HCT116 (cell line): Measurements from ENCODE around the gene PLEKHA8. TPM values are rescaled to one million over a fixed set of nuclear protein-coding genes. Genes with fewer than 3 reads are reported as not detected.

Source experiments
- ATAC-seq: fragments of 200-7000 bp; cut with Tn5 transposase; 2 replicates; pipeline ENCODE4 v1.9.1; 2020; ENCODE audit warnings: mild to moderate bottlenecking, moderate library complexity
- BruUV-seq: library from RNA; stranded (reverse); fragments of 400-500 nt; replicated peaks from 2 replicates; lab custom pipeline; 2021; lab: Mats Ljungman, UMichigan
- CTCF ChIA-PET: fragments of 300-600 bp; sonication (Branson Sonifier 250); formaldehyde crosslinking; loops from one replicate; lab custom pipeline; 2021; ENCODE audit warnings: antibody characterized with exemption; lab: Charles Lee
- POLR2A ChIA-PET: fragments of 300-600, 350-600 bp; sonication (Branson Sonifier 250); formaldehyde crosslinking; loops from one replicate; lab custom pipeline; 2021; ENCODE audit warnings: antibody characterized with exemption; lab: Charles Lee
- RAD21 ChIA-PET, 2 experiments: fragments of 300-600 bp; sonication (Branson Sonifier 250); formaldehyde crosslinking; loops; one replicate each; lab custom pipeline; 2023; ENCODE audit warnings: low total read pairs in 2 of 2; ENCODE audit not compliant: uncharacterized antibody in 2 of 2, unreplicated experiment in 2 of 2, low non-redundant PET in 1 of 2; lab: Charles Lee
- DNase-seq: peaks from one replicate; pipeline ENCODE4 v3.0.0-alpha.2; 2010; ENCODE audit warnings: low read depth, low spot score
- H2AFZ ChIP-seq: fragments of 200-600 bp; shearing (Covaris generic), sonication (generic); 2 replicates; pipeline ENCODE4 v1.6.1; 2017; ENCODE audit warnings: low read depth, mixed run types, mixed read lengths, antibody characterized with exemption, low read length; ENCODE audit not compliant: poor library complexity, severe bottlenecking
- H3K27ac ChIP-seq: 2 replicates; pipeline ENCODE4 v1.5.1; 2012; ENCODE audit warnings: low read depth, low read length
- H3K27me3 ChIP-seq: fragments of 200-600 bp; sonication (generic); 2 replicates; pipeline ENCODE4 v1.6.1; 2016; ENCODE audit warnings: mixed run types, low read length, mixed read lengths; ENCODE audit not compliant: insufficient read depth
- H3K36me3 ChIP-seq, 2 experiments: fragments of 200-500 bp in 1 of 2; fragments of 200-600 bp in 1 of 2; sonication (Bioruptor generic) in 1 of 2; sonication (generic) in 1 of 2; 2 replicates each; pipeline versions ENCODE4 v1.5.1 to v1.6.1; 2014 to 2016; ENCODE audit warnings: low read length in 2 of 2, inconsistent platforms in 1 of 2, mixed read lengths in 1 of 2, mixed run types in 1 of 2; ENCODE audit not compliant: insufficient read depth in 2 of 2, control insufficient read depth in 1 of 2
- H3K4me1 ChIP-seq, 2 experiments: fragments of 200-600 bp in 1 of 2; sonication (generic) in 1 of 2; 2 replicates each; pipeline versions ENCODE4 v1.5.1 to v1.6.1; 2012 to 2017; ENCODE audit warnings: low read length in 2 of 2, inconsistent platforms in 1 of 2, mild to moderate bottlenecking in 1 of 2, mixed read lengths in 1 of 2, mixed run types in 1 of 2, moderate library complexity in 1 of 2; ENCODE audit not compliant: insufficient read depth in 2 of 2, control insufficient read depth in 1 of 2
- H3K4me2 ChIP-seq: fragments of 200-600 bp; sonication (generic); 2 replicates; pipeline ENCODE4 v1.6.1; 2017; ENCODE audit warnings: mixed run types, low read length, mixed read lengths
- H3K4me3 ChIP-seq, 2 experiments: fragments of 200-600 bp in 1 of 2; sonication (generic) in 1 of 2; replicated peaks in 1 of 2; 2 replicates each; pipeline ENCODE4 v1.5.1; 2011 to 2016; ENCODE audit warnings: low read length in 2 of 2, control low read depth in 1 of 2, low read depth in 1 of 2, mild to moderate bottlenecking in 1 of 2, mixed read lengths in 1 of 2, mixed run types in 1 of 2
- H3K79me2 ChIP-seq: fragments of 200-600 bp; sonication (generic); 2 replicates; pipeline ENCODE4 v1.6.1; 2017; ENCODE audit warnings: mild to moderate bottlenecking, mixed run types, low read length, moderate library complexity, mixed read lengths; ENCODE audit not compliant: insufficient read depth
- H3K9ac ChIP-seq: fragments of 200-600 bp; sonication (generic); 2 replicates; pipeline ENCODE4 v1.6.1; 2016; ENCODE audit warnings: low read length, mixed read lengths
- H3K9me2 ChIP-seq: fragments of 200-600 bp; sonication (generic), shearing (Covaris generic); 2 replicates; pipeline ENCODE4 v1.6.1; 2017; ENCODE audit warnings: mixed run types, mild to moderate bottlenecking, moderate library complexity; ENCODE audit not compliant: insufficient read depth
- H3K9me3 ChIP-seq, 2 experiments: fragments of 200-500 bp in 1 of 2; fragments of 200-600 bp in 1 of 2; sonication (Bioruptor generic) in 1 of 2; sonication (generic) in 1 of 2; 2 replicates each; pipeline ENCODE4 v1.6.1; 2014 to 2017; ENCODE audit warnings: low read length in 2 of 2, mixed read lengths in 2 of 2, inconsistent platforms in 1 of 2, low read depth in 1 of 2, mild to moderate bottlenecking in 1 of 2, mixed run types in 1 of 2, moderate library complexity in 1 of 2; ENCODE audit not compliant: control insufficient read depth in 1 of 2, insufficient read depth in 1 of 2
- H4K20me1 ChIP-seq: fragments of 200-600 bp; sonication (generic), shearing (Covaris generic); 2 replicates; pipeline ENCODE4 v1.6.1; 2017; ENCODE audit warnings: mixed run types, mild to moderate bottlenecking, moderate library complexity; ENCODE audit not compliant: insufficient read depth
- ATF3 ChIP-seq: IDR thresholded peaks from 2 replicates; pipeline ENCODE4 v1.6.1; 2012
- CEBPB ChIP-seq: IDR thresholded peaks from 2 replicates; pipeline ENCODE4 v1.6.1; 2012; ENCODE audit warnings: low read depth
- ELF1 ChIP-seq: IDR thresholded peaks from 2 replicates; pipeline ENCODE4 v1.6.1; 2012; ENCODE audit warnings: low read depth, borderline replicate concordance
- EZH2 ChIP-seq: fragments of 200-600 bp; sonication (generic); IDR thresholded peaks from 2 replicates; pipeline ENCODE4 v1.6.1; 2017; ENCODE audit warnings: antibody characterized with exemption, mixed run types
- EZH2phosphoT487 ChIP-seq: fragments of 200-600 bp; IDR thresholded peaks from 2 replicates; pipeline ENCODE4 v1.6.1; 2018; ENCODE audit warnings: antibody characterized with exemption, borderline replicate concordance
- JUND ChIP-seq: IDR thresholded peaks from 2 replicates; pipeline ENCODE4 v1.6.1; 2012
- REST ChIP-seq: IDR thresholded peaks from 2 replicates; pipeline ENCODE4 v1.6.1; 2012; ENCODE audit warnings: low read depth
- SIN3A ChIP-seq: IDR thresholded peaks from 2 replicates; pipeline ENCODE4 v1.6.1; 2012; ENCODE audit warnings: low read depth
- SP1 ChIP-seq: IDR thresholded peaks from 2 replicates; pipeline ENCODE4 v1.6.1; 2012; ENCODE audit warnings: low read depth
- SRF ChIP-seq: IDR thresholded peaks from 2 replicates; pipeline ENCODE4 v1.6.1; 2012; ENCODE audit warnings: low read depth
- YY1 ChIP-seq: IDR thresholded peaks from 2 replicates; pipeline ENCODE4 v1.6.1; 2011; ENCODE audit warnings: low read length, low read depth, moderate library complexity, mild to moderate bottlenecking; ENCODE audit not compliant: insufficient replicate concordance; ENCODE audit errors: extremely low read depth
- ZBTB33 ChIP-seq: IDR thresholded peaks from 2 replicates; pipeline ENCODE4 v1.6.1; 2011; ENCODE audit warnings: mild to moderate bottlenecking, low read length, moderate library complexity; ENCODE audit not compliant: insufficient replicate concordance; ENCODE audit errors: extremely low read depth
- ZFX ChIP-seq: fragments of 450-650 bp; IDR thresholded peaks from 2 replicates; pipeline ENCODE4 v1.6.1; 2017
- intact Hi-C: fragments of 100-400 bp; cut with micrococcal nuclease; formaldehyde crosslinking; loops from 2 replicates; pipeline ENCODE4 v1.10.0; 2022
- total RNA-seq: library from RNA; stranded (reverse); gene quantifications from one replicate; pipeline ENCODE4 v1.2.1, GENCODE V29; 2021; ENCODE audit not compliant: unreplicated experiment

Gene PLEKHA8
- total RNA-seq, 1 experiment from 2014 or later = 13.6 TPM

DNA sequence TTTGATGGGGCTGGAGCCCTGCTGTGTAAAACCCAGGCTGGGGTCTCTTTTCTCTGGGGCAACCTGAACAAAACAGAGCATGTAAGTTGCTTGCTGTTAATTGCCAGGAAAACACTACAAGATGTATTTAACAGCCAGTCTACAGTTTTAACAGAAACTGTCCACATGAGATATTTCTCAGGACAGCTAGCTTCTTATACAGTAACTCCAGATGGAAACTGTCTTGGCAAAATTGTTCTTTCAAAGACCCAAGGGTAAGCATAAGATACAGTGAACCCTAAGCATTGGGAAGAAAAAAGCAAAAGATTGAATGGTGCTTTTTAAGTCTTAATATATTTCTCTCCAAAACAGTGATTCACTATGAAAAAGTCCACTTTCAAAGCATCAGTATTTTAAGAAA lies 9.8 kb upstream of the PLEKHA8 start:
- no peak for TF ChIP-seq EZH2
- TF ChIP-seq ZBTB33 = no peak
- no peak for TF ChIP-seq ATF3
- TF ChIP-seq ELF1 = no peak
- no peak for TF ChIP-seq JUND
- no peak for TF ChIP-seq SP1
- no peak for TF ChIP-seq REST
- TF ChIP-seq CEBPB = no peak
- no peak for TF ChIP-seq SRF
- TF ChIP-seq YY1 = no peak
- no peak for TF ChIP-seq EZH2phosphoT487
- no peak for TF ChIP-seq SIN3A
- TF ChIP-seq ZFX = no peak
- no peak overlapping the region for H3K27ac ChIP-seq
- H3K9me3 ChIP-seq = no peaks in the 10 kb centered on the region
- no peak overlapping the region for H3K9ac ChIP-seq
- no peak overlapping the region for H3K4me2 ChIP-seq
- H4K20me1 ChIP-seq = no peaks in the 10 kb centered on the region
- no peak overlapping the region for H2AFZ ChIP-seq
- ChIA-PET RAD21 (no interaction called here), CTCF (no interaction called here), POLR2A (no interaction called here)
- H3K9me2 ChIP-seq = no peaks in the 10 kb centered on the region
- intact Hi-C loops = no loop called here
- peaks cover 10% of the 10 kb centered on the region in 2 experiments; a peak in 2 of 4 replicates for H3K36me3 ChIP-seq
- H3K79me2 ChIP-seq = peaks cover 6% of the 10 kb centered on the region
- H3K27me3 ChIP-seq = no peaks in the 10 kb centered on the region
- H3K4me1 ChIP-seq = no peaks in the 10 kb centered on the region
- no peak for ATAC-seq
- BruUV-seq = no TSS peak
- H3K4me3 ChIP-seq = no peak overlapping the region
- DNase-seq = no peak
